IMR-90 (cell line): ENCODE measurements around the gene CLPTM1. TPM values are rescaled to one million over a fixed set of nuclear protein-coding genes. Genes with fewer than 3 reads are reported as not detected.

Experiments
- ATAC-seq: fragments of 200-7000 bp; cut with Tn5 transposase; 2 replicates; pipeline ENCODE4 v1.9.1; 2020; ENCODE audit warnings: low read depth, mild to moderate bottlenecking, moderate library complexity
- BruUV-seq: library from RNA; stranded (reverse); fragments of 400-500 nt; replicated peaks from 2 replicates; lab custom pipeline; 2021; lab: Mats Ljungman, UMichigan
- CTCF ChIA-PET: fragments of 300-600 bp; formaldehyde crosslinking; extraction: SDS; loops from one replicate; lab custom pipeline; 2021; ENCODE audit warnings: antibody characterized with exemption; lab: Yijun Ruan, JAX
- POLR2A ChIA-PET: fragments of 300-600 bp; sonication (Branson Sonifier 250); formaldehyde crosslinking; loops from one replicate; lab custom pipeline; 2022; ENCODE audit warnings: antibody characterized with exemption; ENCODE audit not compliant: unreplicated experiment; lab: Charles Lee
- DNase-seq: peaks from one replicate; pipeline ENCODE4 v3.0.0; 2013
- H2AFZ ChIP-seq: replicated peaks from 2 replicates; pipeline ENCODE3; 2013; ENCODE audit warnings: low read length, mild to moderate bottlenecking; ENCODE audit not compliant: poor library complexity
- H2AK5ac ChIP-seq: 2 replicates; pipeline ENCODE4 v1.6.1; 2013; ENCODE audit warnings: low read depth, low read length, inconsistent platforms
- H2AK9ac ChIP-seq: replicated peaks from 2 replicates; pipeline ENCODE3; 2013; ENCODE audit warnings: mild to moderate bottlenecking, low read depth, low read length, moderate library complexity; ENCODE audit not compliant: poor library complexity
- H2BK120ac ChIP-seq: 2 replicates; pipeline ENCODE4 v1.6.1; 2013; ENCODE audit warnings: low read depth, low read length, inconsistent platforms
- H2BK15ac ChIP-seq: 3 replicates; pipeline ENCODE4 v1.6.1; 2013; ENCODE audit warnings: low read depth, low read length, inconsistent platforms
- H2BK20ac ChIP-seq: 2 replicates; pipeline ENCODE4 v1.6.1; 2013; ENCODE audit warnings: low read depth, mild to moderate bottlenecking, inconsistent platforms, low read length, moderate library complexity
- H2BK5ac ChIP-seq: 2 replicates; pipeline ENCODE4 v1.6.1; 2013; ENCODE audit warnings: mild to moderate bottlenecking, low read depth, low read length, inconsistent platforms; ENCODE audit not compliant: poor library complexity, severe bottlenecking
- H3K14ac ChIP-seq: replicated peaks from 2 replicates; pipeline ENCODE4 v1.6.1; 2013; ENCODE audit warnings: low read depth, low read length, inconsistent platforms
- H3K18ac ChIP-seq: 2 replicates; pipeline ENCODE4 v1.6.1; 2013; ENCODE audit warnings: low read depth, low read length, control low read depth
- H3K23ac ChIP-seq: 2 replicates; pipeline ENCODE4 v1.6.1; 2013; ENCODE audit warnings: low read depth, low read length, inconsistent platforms
- H3K27ac ChIP-seq: 2 replicates; pipeline ENCODE4 v1.5.1; 2013; ENCODE audit warnings: mild to moderate bottlenecking, control low read depth, low read length; ENCODE audit not compliant: insufficient read depth
- H3K27me3 ChIP-seq: 2 replicates; pipeline ENCODE4 v1.6.1; 2013; ENCODE audit warnings: low read length; ENCODE audit not compliant: control insufficient read depth, insufficient read depth
- H3K36me3 ChIP-seq: 2 replicates; pipeline ENCODE4 v1.6.1; 2013; ENCODE audit warnings: low read length, mixed read lengths; ENCODE audit not compliant: control insufficient read depth, insufficient read depth
- H3K4ac ChIP-seq: 2 replicates; pipeline ENCODE4 v1.6.1; 2013; ENCODE audit warnings: low read depth, low read length, inconsistent platforms
- H3K4me1 ChIP-seq: 2 replicates; pipeline ENCODE4 v1.6.1; 2013; ENCODE audit warnings: low read length, mixed read lengths; ENCODE audit not compliant: control insufficient read depth, insufficient read depth
- H3K4me2 ChIP-seq: 2 replicates; pipeline ENCODE4 v1.6.1; 2013; ENCODE audit warnings: low read depth, mild to moderate bottlenecking, control low read depth, low read length, moderate library complexity
- H3K4me3 ChIP-seq: 2 replicates; pipeline ENCODE4 v1.5.1; 2013; ENCODE audit warnings: low read depth, mild to moderate bottlenecking, control low read depth, low read length, moderate library complexity; ENCODE audit not compliant: insufficient read depth
- H3K56ac ChIP-seq: 2 replicates; pipeline ENCODE4 v1.6.1; 2013; ENCODE audit warnings: low read length, inconsistent platforms; ENCODE audit not compliant: insufficient read depth; ENCODE audit errors: extremely low read depth
- H3K79me1 ChIP-seq, 2 experiments: 2 replicates each; pipeline ENCODE4 v1.6.1; 2013; ENCODE audit warnings: low read length in 2 of 2, inconsistent platforms in 1 of 2, low read depth in 1 of 2
- H3K9ac ChIP-seq: 2 replicates; pipeline ENCODE4 v1.6.1; 2013; ENCODE audit warnings: low read depth, low read length, control low read depth
- H3K9me1 ChIP-seq: 2 replicates; pipeline ENCODE4 v1.6.1; 2013; ENCODE audit warnings: low read length, inconsistent platforms; ENCODE audit not compliant: insufficient read depth
- H3K9me3 ChIP-seq: 2 replicates; pipeline ENCODE4 v1.6.1; 2013; ENCODE audit warnings: low read length; ENCODE audit not compliant: control insufficient read depth, insufficient read depth
- H4K20me1 ChIP-seq: 2 replicates; pipeline ENCODE4 v1.6.1; 2013; ENCODE audit warnings: low read length, inconsistent platforms; ENCODE audit not compliant: insufficient read depth
- H4K5ac ChIP-seq: 2 replicates; pipeline ENCODE4 v1.6.1; 2013; ENCODE audit warnings: mild to moderate bottlenecking, low read depth, low read length, control low read depth
- H4K8ac ChIP-seq, 2 experiments: 2 replicates each; pipeline ENCODE4 v1.6.1; 2013; ENCODE audit warnings: low read depth in 2 of 2, low read length in 2 of 2, control low read depth in 1 of 2, inconsistent platforms in 1 of 2
- H4K91ac ChIP-seq: 2 replicates; pipeline ENCODE4 v1.6.1; 2013; ENCODE audit warnings: low read depth, low read length, inconsistent platforms; ENCODE audit not compliant: insufficient read depth
- BHLHE40 ChIP-seq: fragments of 150-350 bp; IDR thresholded peaks from 2 replicates; pipeline ENCODE4 v1.6.1; 2016; ENCODE audit warnings: mild to moderate bottlenecking, low read depth, low read length
- CEBPB ChIP-seq: IDR thresholded peaks from 2 replicates; pipeline ENCODE4 v1.6.1; 2012; ENCODE audit warnings: low read depth, low read length, improper control_type of control experiment
- ELK1 ChIP-seq: fragments of 150-350 bp; IDR thresholded peaks from 2 replicates; pipeline ENCODE4 v1.6.1; 2016; ENCODE audit warnings: low read depth, mild to moderate bottlenecking, low read length, moderate library complexity, borderline replicate concordance
- FOS ChIP-seq: fragments of 150-350 bp; IDR thresholded peaks from 2 replicates; pipeline ENCODE4 v1.6.1; 2016; ENCODE audit warnings: low read depth, low read length
- MAFK ChIP-seq: IDR thresholded peaks from 2 replicates; pipeline ENCODE4 v1.6.1; 2012; ENCODE audit warnings: low read depth, low read length, improper control_type of control experiment
- MAZ ChIP-seq: IDR thresholded peaks from 2 replicates; pipeline ENCODE4 v1.6.1; 2012; ENCODE audit warnings: low read depth, mild to moderate bottlenecking, low read length, improper control_type of control experiment, moderate library complexity, borderline replicate concordance
- MXI1 ChIP-seq: IDR thresholded peaks from 2 replicates; pipeline ENCODE4 v1.6.1; 2012; ENCODE audit warnings: low read depth, mild to moderate bottlenecking, low read length, moderate library complexity, borderline replicate concordance
- NFE2L2 ChIP-seq: fragments of 150-350 bp; IDR thresholded peaks from 2 replicates; pipeline ENCODE4 v1.6.1; 2016; ENCODE audit warnings: low read depth, mild to moderate bottlenecking, low read length
- POLR2A ChIP-seq: IDR thresholded peaks from 2 replicates; pipeline ENCODE4 v1.6.1; 2012; ENCODE audit warnings: mild to moderate bottlenecking, low read depth, low read length
- RAD21 ChIP-seq: IDR thresholded peaks from 2 replicates; pipeline ENCODE4 v1.6.1; 2012; ENCODE audit warnings: low read length, improper control_type of control experiment
- RCOR1 ChIP-seq: IDR thresholded peaks from 2 replicates; pipeline ENCODE4 v1.6.1; 2012; ENCODE audit warnings: mild to moderate bottlenecking, low read length, improper control_type of control experiment; ENCODE audit not compliant: insufficient replicate concordance
- RFX5 ChIP-seq: IDR thresholded peaks from 2 replicates; pipeline ENCODE4 v1.8.0; 2012; ENCODE audit warnings: low read depth, mild to moderate bottlenecking, low read length, moderate library complexity
- SMC3 ChIP-seq: fragments of 150-350 bp; IDR thresholded peaks from 2 replicates; pipeline ENCODE4 v1.6.1; 2016; ENCODE audit warnings: low read depth, mild to moderate bottlenecking, antibody characterized with exemption, low read length, moderate library complexity
- WGBS, 2 experiments: methylation state at CpG; one replicate each; pipeline versions ENCODE4 v1.1.5 to v1.1.7; 2013; ENCODE audit warnings: missing lambda C conversion rate in 2 of 2; ENCODE audit not compliant: insufficient read length in 1 of 2; ENCODE audit errors: extremely low coverage in 2 of 2; 5-methylcytosine and 5-hydroxymethylcytosine counted together
- dilution Hi-C: fragments of 300-500 bp; cut with HindIII; formaldehyde crosslinking; loops from one replicate; pipeline ENCODE4 v1.14.3; 2018; ENCODE audit warnings: low sequenced_read_pairs; ENCODE audit not compliant: unreplicated experiment
- in situ Hi-C: fragments of 300-500 bp; cut with MboI; formaldehyde crosslinking; loops from 3 replicates; pipeline ENCODE4 v1.14.3; 2019; ENCODE audit warnings: low sequenced_read_pairs, inconsistent platforms, mixed read lengths
- intact Hi-C: fragments of 100-400 bp; cut with micrococcal nuclease; formaldehyde crosslinking; loops from 2 replicates; pipeline ENCODE4 v1.10.0; 2022
- polyA plus RNA-seq, 3 experiments: library from polyadenylated mRNA; depleted of rRNA; stranded (reverse); fragments of >200 nt; gene quantifications; 2 replicates each; pipeline ENCODE4 v1.2.3, GENCODE V29; 2012; ENCODE audit warnings: low replicate concordance in 1 of 3
- total RNA-seq: library from RNA; depleted of rRNA; stranded (reverse); fragments of >200 nt; gene quantifications from 2 replicates; pipeline ENCODE4 v1.2.3, GENCODE V29; 2012
- TF ChIP-seq, protein P1 (sequence below): conservative IDR thresholded peaks from 2 replicates; pipeline ENCODE4 v1.5.1; 2012; ENCODE audit warnings: mild to moderate bottlenecking, low read depth, low read length, improper control_type of control experiment

CLPTM1 gene
- total and polyA plus RNA-seq, 2 of the 4 experiments (the other 2 are of a cell fraction), result 23.8 to 88.8 TPM

DNA sequence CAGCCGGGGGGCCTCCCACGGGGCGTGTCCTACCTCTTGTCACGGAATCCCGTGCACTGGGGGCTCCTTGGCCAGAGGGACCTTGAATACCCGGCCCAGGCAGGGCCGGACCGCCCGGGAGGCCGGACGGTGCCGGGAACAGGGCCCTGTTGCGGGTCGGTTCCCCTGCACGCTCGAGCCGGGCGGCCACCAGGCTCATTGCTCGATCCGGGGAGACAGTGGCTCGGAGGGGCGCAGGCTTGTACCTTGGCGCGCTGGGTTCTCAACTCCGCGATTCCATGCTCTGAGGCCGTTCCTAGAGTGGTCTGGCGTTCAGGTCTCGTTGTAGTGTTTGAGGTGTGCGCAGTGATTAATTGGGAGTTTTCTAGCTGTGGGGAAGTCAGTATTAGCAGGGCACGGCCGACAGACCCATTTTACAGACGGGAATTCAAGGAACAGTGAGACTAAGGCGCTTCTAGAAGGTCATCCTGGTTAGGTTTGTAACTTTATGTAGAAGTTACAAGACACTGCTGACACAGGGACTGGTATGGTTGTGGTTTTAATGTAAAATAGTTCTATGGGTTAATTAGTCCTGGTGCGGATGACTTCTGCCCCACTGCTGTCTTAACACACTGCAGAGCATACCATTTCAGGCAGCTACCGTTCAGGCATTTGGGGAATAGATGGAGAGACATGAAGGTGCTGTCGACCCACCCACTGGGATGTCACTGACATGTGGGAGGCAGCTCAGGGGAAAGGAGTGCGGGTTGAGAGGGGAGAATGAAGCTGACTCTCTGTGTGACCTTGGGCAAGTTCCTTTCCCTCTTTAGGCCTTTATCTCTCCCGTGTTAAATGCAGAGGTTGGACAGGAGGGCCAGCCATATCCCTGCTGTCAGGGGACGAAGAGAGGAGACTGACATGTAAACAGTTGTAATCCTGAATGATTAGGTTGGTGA lies 592 bp downstream of the CLPTM1 start:
- peaks cover 7% of the 10 kb centered on the region for H3K4me1 ChIP-seq
- H3K18ac ChIP-seq, result no peak overlapping the region
- H3K23ac ChIP-seq, result peak overlapping the region; percentile 87
- no peak overlapping the region for H2BK120ac ChIP-seq
- no peak overlapping the region for H4K91ac ChIP-seq
- peak overlapping the region; percentile 69 for H3K14ac ChIP-seq
- H3K27me3 ChIP-seq, result no peaks in the 10 kb centered on the region
- in situ Hi-C loops, result loop anchor here (10.0 kb wide), 1 partner anchor 271 kb away; no protein-coding TSS in a partner anchor
- H2BK5ac ChIP-seq, result peak overlapping the region; percentile 40
- H3K4ac ChIP-seq, result peak overlapping the region; percentile 74
- peaks cover 11% of the 10 kb centered on the region; the same call in 1 of the 2 replicates for H3K9me1 ChIP-seq
- peak overlapping the region; percentile 55 for H3K27ac ChIP-seq
- peak overlapping the region in 1 of 2 experiments; percentile 53; a peak in 2 of 4 replicates for H4K8ac ChIP-seq
- TF ChIP-seq RCOR1 (no peak), MAFK (no peak), FOS (no peak), POLR2A (no peak), RFX5 (no peak), MXI1 (no peak; the same call in 1 of the 2 replicates), ELK1 (no peak), RAD21 (no peak), BHLHE40 (no peak), CEBPB (no peak), SMC3 (no peak), MAZ (no peak), NFE2L2 (no peak)
- TF ChIP-seq, protein P1, sequence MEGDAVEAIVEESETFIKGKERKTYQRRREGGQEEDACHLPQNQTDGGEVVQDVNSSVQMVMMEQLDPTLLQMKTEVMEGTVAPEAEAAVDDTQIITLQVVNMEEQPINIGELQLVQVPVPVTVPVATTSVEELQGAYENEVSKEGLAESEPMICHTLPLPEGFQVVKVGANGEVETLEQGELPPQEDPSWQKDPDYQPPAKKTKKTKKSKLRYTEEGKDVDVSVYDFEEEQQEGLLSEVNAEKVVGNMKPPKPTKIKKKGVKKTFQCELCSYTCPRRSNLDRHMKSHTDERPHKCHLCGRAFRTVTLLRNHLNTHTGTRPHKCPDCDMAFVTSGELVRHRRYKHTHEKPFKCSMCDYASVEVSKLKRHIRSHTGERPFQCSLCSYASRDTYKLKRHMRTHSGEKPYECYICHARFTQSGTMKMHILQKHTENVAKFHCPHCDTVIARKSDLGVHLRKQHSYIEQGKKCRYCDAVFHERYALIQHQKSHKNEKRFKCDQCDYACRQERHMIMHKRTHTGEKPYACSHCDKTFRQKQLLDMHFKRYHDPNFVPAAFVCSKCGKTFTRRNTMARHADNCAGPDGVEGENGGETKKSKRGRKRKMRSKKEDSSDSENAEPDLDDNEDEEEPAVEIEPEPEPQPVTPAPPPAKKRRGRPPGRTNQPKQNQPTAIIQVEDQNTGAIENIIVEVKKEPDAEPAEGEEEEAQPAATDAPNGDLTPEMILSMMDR, result no peak
- H3K56ac ChIP-seq, result peak overlapping the region; percentile 35
- ATAC-seq (peak; percentile 24), DNase-seq (no peak)
- CTCF ChIA-PET, result interaction anchor here (0.5 kb wide), 1 partner anchor 18 kb away, joined by 8 read pairs; no protein-coding TSS in a partner anchor
- peaks cover 52% of the 10 kb centered on the region for H4K20me1 ChIP-seq
- H2BK20ac ChIP-seq, result no peak overlapping the region
- peaks cover 2 to 67% of the 10 kb centered on the region in 2 experiments; a peak in 3 of 4 replicates for H3K79me1 ChIP-seq
- no peak overlapping the region for H4K5ac ChIP-seq
- dilution Hi-C loops, result no loop called here
- H2BK15ac ChIP-seq, result no peak overlapping the region
- peak overlapping the region; percentile 96 for H3K4me2 ChIP-seq
- 3% methylated on average over 19 of the region's 40 CpGs; no CpG with 5 or more reads in 1 of the 2 experiments for WGBS, 2 experiments
- no TSS peak for BruUV-seq
- peak overlapping the region; percentile 95 for H3K9ac ChIP-seq
- peak overlapping the region; percentile 87 for H2AK5ac ChIP-seq
- POLR2A ChIA-PET, result no interaction called here
- H3K4me3 ChIP-seq, result peak overlapping the region; percentile 84
- H3K9me3 ChIP-seq, result no peaks in the 10 kb centered on the region
- H2AFZ ChIP-seq, result peak overlapping the region; percentile 92
- H2AK9ac ChIP-seq, result peak overlapping the region; percentile 93
- intact Hi-C loops, result loop anchor here (10.0 kb wide), 1 partner anchor 381 kb away; no protein-coding TSS in a partner anchor
- peaks cover 7% of the 10 kb centered on the region for H3K36me3 ChIP-seq
